ENCODE results near the gene POLR3B.

The POLR3B gene

DNA sequence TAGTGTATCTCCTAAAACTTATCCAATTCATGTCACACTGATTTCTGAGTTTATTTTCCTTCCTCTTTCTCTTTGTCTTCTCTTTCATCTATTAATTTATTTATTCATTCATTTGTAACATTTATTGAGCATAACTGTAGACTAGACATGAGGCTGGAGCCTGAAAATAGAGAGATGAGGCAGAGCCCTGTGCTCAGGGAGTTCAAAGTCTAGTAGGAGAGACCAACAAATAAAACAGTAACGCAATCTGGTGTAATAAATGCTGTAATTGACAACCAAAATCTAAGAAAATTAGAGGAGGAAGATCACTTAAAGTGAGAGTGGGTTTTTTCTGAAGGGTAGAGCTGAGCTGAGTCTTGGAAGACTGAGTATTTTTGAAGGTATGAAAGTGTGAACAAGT, 87.5 kb downstream of the POLR3B start:
- Histone ChIP-seq H3K4me3 (ENCODE audit: insufficient read length, low read depth) (no peak overlapping the region), H3K36me3 (ENCODE audit: insufficient read depth, insufficient read length, low read length) (peaks cover 21% of the 10 kb centered on the region), H3K27me3 (ENCODE audit: insufficient read depth, insufficient read length) (no peaks in the 10 kb centered on the region), H3K4me1 (ENCODE audit: insufficient read depth, insufficient read length) (no peaks in the 10 kb centered on the region), H3K9me3 (ENCODE audit: insufficient read depth, low read length) (no peaks in the 10 kb centered on the region), H3K9ac (ENCODE audit: insufficient read length, low read depth) (no peak overlapping the region)
- no peak for DNase-seq (ENCODE audit: low read depth, low spot score)
- TF ChIP-seq SUZ12 (IDR thresholded peaks at IDR 0.05; ENCODE audit: extremely low read depth, insufficient read depth, insufficient read length) (no peak), YY1 (IDR thresholded peaks at IDR 0.05; ENCODE audit: insufficient read depth, insufficient read length) (no peak), ZNF274 (IDR thresholded peaks at IDR 0.05; ENCODE audit: low read depth, low read length) (no peak)

DNA sequence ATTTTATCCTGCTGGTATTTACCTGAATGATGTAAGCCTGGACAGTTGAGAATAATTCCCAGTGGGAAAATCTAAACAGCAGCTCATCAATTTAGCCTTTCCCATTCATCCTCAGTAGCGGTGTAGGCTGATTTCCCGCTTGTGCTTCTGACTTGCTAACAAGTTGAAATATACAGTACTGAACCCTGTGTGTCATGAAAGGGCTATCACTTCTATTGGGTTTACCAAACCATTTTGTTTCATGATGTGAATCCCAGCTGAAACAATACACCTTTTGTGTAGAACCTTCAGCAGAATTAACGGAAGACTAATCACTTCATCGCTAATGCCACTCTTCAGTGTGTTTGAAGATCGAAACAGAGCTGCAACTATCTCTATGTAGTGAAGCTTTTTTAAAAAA, 88.4 kb downstream of the POLR3B start:
- TF ChIP-seq SUZ12 (IDR thresholded peaks at IDR 0.05; ENCODE audit: extremely low read depth, insufficient read depth, insufficient read length) (no peak), YY1 (IDR thresholded peaks at IDR 0.05; ENCODE audit: insufficient read depth, insufficient read length) (no peak), ZNF274 (IDR thresholded peaks at IDR 0.05; ENCODE audit: low read depth, low read length) (no peak)
- H3K27me3 ChIP-seq (ENCODE audit: insufficient read depth, insufficient read length) = no peaks in the 10 kb centered on the region
- no peaks in the 10 kb centered on the region for H3K9me3 ChIP-seq (ENCODE audit: insufficient read depth, low read length)
- DNase-seq (ENCODE audit: low read depth, low spot score) = no peak
- peaks cover 14% of the 10 kb centered on the region for H3K36me3 ChIP-seq (ENCODE audit: insufficient read depth, insufficient read length, low read length)
- H3K4me3 ChIP-seq (ENCODE audit: insufficient read length, low read depth) = no peak overlapping the region
- H3K4me1 ChIP-seq (ENCODE audit: insufficient read depth, insufficient read length) = no peaks in the 10 kb centered on the region
- no peak overlapping the region for H3K9ac ChIP-seq (ENCODE audit: insufficient read length, low read depth)

- DNase-seq (ENCODE audit: low read depth, low spot score) = no peak
- Histone ChIP-seq H3K4me3 (ENCODE audit: insufficient read length, low read depth) (no peak overlapping the region), H3K27me3 (ENCODE audit: insufficient read depth, insufficient read length) (no peaks in the 10 kb centered on the region), H3K9ac (ENCODE audit: insufficient read length, low read depth) (no peak overlapping the region), H3K36me3 (ENCODE audit: insufficient read depth, insufficient read length, low read length) (peaks cover 13% of the 10 kb centered on the region), H3K4me1 (ENCODE audit: insufficient read depth, insufficient read length) (no peaks in the 10 kb centered on the region), H3K9me3 (ENCODE audit: insufficient read depth, low read length) (no peaks in the 10 kb centered on the region)
- TF ChIP-seq YY1 (IDR thresholded peaks at IDR 0.05; ENCODE audit: insufficient read depth, insufficient read length) = no peak
- no peak for TF ChIP-seq ZNF274 (IDR thresholded peaks at IDR 0.05; ENCODE audit: low read depth, low read length)
- no peak for TF ChIP-seq SUZ12 (IDR thresholded peaks at IDR 0.05; ENCODE audit: extremely low read depth, insufficient read depth, insufficient read length)
These were observed 89.0 kb downstream of the POLR3B start for GRCh38 chr12:106446419-106447092.

DNA sequence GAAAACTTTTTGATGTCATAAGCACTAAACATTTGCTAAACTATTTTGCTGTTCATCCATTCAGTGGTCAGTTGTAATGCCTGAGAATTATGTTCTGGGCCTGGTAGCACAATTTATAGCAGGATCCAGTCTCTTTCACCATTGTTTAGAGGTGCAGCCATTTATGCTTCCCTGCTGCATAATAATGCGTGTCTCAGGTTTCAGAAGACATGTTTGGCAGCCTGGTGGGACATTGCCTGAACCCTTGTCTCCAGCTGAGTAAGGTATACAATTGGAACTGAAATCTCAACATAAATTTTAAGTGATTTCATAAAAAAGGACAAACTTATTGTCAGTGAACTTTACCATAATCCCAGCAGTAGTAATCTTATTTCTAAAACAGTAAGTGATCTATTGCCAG, 94.8 kb downstream of the POLR3B start:
- H3K9me3 ChIP-seq (ENCODE audit: insufficient read depth, low read length) = no peaks in the 10 kb centered on the region
- no peak overlapping the region for H3K9ac ChIP-seq (ENCODE audit: insufficient read length, low read depth)
- H3K36me3 ChIP-seq (ENCODE audit: insufficient read depth, insufficient read length, low read length) = peaks cover 14% of the 10 kb centered on the region
- DNase-seq (ENCODE audit: low read depth, low spot score) = no peak
- no peak overlapping the region for H3K4me3 ChIP-seq (ENCODE audit: insufficient read length, low read depth)
- TF ChIP-seq YY1 (IDR thresholded peaks at IDR 0.05; ENCODE audit: insufficient read depth, insufficient read length) (no peak), SUZ12 (IDR thresholded peaks at IDR 0.05; ENCODE audit: extremely low read depth, insufficient read depth, insufficient read length) (no peak), ZNF274 (IDR thresholded peaks at IDR 0.05; ENCODE audit: low read depth, low read length) (no peak)
- H3K4me1 ChIP-seq (ENCODE audit: insufficient read depth, insufficient read length) = no peaks in the 10 kb centered on the region
- no peaks in the 10 kb centered on the region for H3K27me3 ChIP-seq (ENCODE audit: insufficient read depth, insufficient read length)

GRCh38 chr12:106455111-106455510, 97.6 kb downstream of the POLR3B start:
- H3K4me1 ChIP-seq (ENCODE audit: insufficient read depth, insufficient read length) = no peaks in the 10 kb centered on the region
- no peaks in the 10 kb centered on the region for H3K27me3 ChIP-seq (ENCODE audit: insufficient read depth, insufficient read length)
- no peaks in the 10 kb centered on the region for H3K9me3 ChIP-seq (ENCODE audit: insufficient read depth, low read length)
- peaks cover 33% of the 10 kb centered on the region for H3K36me3 ChIP-seq (ENCODE audit: insufficient read depth, insufficient read length, low read length)
- TF ChIP-seq SUZ12 (IDR thresholded peaks at IDR 0.05; ENCODE audit: extremely low read depth, insufficient read depth, insufficient read length) (no peak), ZNF274 (IDR thresholded peaks at IDR 0.05; ENCODE audit: low read depth, low read length) (no peak), YY1 (IDR thresholded peaks at IDR 0.05; ENCODE audit: insufficient read depth, insufficient read length) (no peak)
- no peak for DNase-seq (ENCODE audit: low read depth, low spot score)
- H3K9ac ChIP-seq (ENCODE audit: insufficient read length, low read depth) = no peak overlapping the region
- no peak overlapping the region for H3K4me3 ChIP-seq (ENCODE audit: insufficient read length, low read depth)

DNA sequence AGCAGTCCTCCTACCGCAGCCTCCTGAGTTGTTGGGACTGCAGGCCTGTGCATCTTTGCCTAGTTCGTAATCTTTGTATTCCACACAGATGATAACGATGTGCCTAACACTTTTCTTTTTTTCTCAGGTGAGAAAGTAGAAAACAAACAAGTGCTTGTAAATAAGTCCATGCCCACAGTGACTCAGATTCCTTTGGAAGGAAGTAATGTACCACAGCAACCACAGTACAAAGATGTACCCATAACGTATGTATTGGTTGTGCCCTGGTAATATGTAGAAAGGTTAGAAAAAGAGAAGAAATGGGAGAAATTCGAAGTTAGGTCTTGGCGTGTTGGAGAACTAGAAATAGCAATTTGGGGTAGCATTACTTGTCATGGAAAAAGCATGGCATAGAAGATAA, 101.6 kb downstream of the POLR3B start:
- Histone ChIP-seq H3K27me3 (ENCODE audit: insufficient read depth, insufficient read length) (no peaks in the 10 kb centered on the region), H3K9me3 (ENCODE audit: insufficient read depth, low read length) (no peaks in the 10 kb centered on the region), H3K4me1 (ENCODE audit: insufficient read depth, insufficient read length) (no peaks in the 10 kb centered on the region), H3K9ac (ENCODE audit: insufficient read length, low read depth) (no peak overlapping the region), H3K4me3 (ENCODE audit: insufficient read length, low read depth) (no peak overlapping the region), H3K36me3 (ENCODE audit: insufficient read depth, insufficient read length, low read length) (peaks cover 53% of the 10 kb centered on the region)
- TF ChIP-seq ZNF274 (IDR thresholded peaks at IDR 0.05; ENCODE audit: low read depth, low read length) = no peak
- TF ChIP-seq SUZ12 (IDR thresholded peaks at IDR 0.05; ENCODE audit: extremely low read depth, insufficient read depth, insufficient read length) = no peak
- no peak for TF ChIP-seq YY1 (IDR thresholded peaks at IDR 0.05; ENCODE audit: insufficient read depth, insufficient read length)
- no peak for DNase-seq (ENCODE audit: low read depth, low spot score)

DNA sequence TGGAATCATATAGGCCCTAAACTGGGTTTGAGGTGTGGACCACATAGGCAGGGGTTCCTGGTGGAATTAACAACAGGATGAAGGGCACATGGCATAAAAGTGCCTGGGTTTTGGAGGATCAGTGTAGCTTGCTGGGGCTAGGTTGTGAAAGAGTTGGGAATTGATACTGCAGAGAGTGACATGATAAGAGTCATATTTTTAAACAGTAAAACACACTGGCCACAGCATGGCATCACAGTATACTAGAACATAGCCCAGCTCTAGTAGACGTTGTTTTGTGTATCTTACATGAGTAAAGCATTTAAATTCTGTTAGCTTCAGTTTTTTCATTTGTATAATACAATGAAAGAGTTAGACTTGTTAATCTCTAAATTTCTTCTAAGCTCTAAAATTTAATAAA, 102.0 kb downstream of the POLR3B start:
- peaks cover 56% of the 10 kb centered on the region for H3K36me3 ChIP-seq (ENCODE audit: insufficient read depth, insufficient read length, low read length)
- H3K4me1 ChIP-seq (ENCODE audit: insufficient read depth, insufficient read length) = no peaks in the 10 kb centered on the region
- H3K27me3 ChIP-seq (ENCODE audit: insufficient read depth, insufficient read length) = no peaks in the 10 kb centered on the region
- no peak overlapping the region for H3K4me3 ChIP-seq (ENCODE audit: insufficient read length, low read depth)
- no peaks in the 10 kb centered on the region for H3K9me3 ChIP-seq (ENCODE audit: insufficient read depth, low read length)
- no peak for DNase-seq (ENCODE audit: low read depth, low spot score)
- H3K9ac ChIP-seq (ENCODE audit: insufficient read length, low read depth) = no peak overlapping the region
- no peak for TF ChIP-seq ZNF274 (IDR thresholded peaks at IDR 0.05; ENCODE audit: low read depth, low read length)
- no peak for TF ChIP-seq YY1 (IDR thresholded peaks at IDR 0.05; ENCODE audit: insufficient read depth, insufficient read length)
- no peak for TF ChIP-seq SUZ12 (IDR thresholded peaks at IDR 0.05; ENCODE audit: extremely low read depth, insufficient read depth, insufficient read length)

Data from NT2/D1 (cell line).